NCI-H2081 (cell line): Measurements from ENCODE around the gene TMEM108.

Experiments
- DNase-seq, 2 experiments: peaks; one replicate each; lab custom pipeline; 2025; lab: John Stamatoyannopoulos, UW

The TMEM108 gene

DNA sequence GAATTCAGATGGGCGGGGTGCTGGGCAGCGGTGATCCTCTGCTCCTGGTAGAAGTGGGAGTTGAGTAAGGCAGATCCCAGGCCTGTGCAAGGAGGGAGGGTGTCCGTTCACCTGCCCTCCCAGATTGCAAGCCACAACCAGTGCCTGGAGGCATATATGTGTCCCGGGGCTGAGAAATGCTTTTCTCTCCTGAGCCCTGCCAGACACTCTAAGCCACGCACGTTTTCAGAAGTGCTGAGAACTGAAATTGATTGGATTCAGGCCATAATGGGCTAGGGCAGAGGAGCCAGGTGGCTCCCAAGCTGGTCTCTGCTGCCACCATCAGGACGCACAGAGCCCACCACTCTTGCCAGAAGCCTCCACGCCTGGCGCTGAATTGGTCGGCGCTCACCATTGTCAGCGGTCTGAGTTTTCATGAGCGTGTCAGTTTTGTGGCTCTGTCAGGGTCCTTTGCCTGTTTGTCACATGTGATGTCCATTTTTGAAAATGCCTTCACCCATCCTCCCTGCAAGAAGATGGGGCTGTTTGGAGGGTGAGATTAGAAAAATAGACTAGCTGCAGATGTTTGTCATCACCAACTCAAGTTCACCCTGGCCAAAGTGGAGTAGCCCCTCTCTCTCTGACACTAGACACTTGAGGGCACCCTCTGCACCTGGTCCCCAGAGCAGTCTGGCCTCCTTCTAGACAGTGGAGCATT lies 346.3 kb downstream of the TMEM108 start:
- peak; percentile 65 to 82 for DNase-seq

- DNase-seq: no peak
These were observed 348.7 kb downstream of the TMEM108 start for GRCh38 chr3:133386876-133387275.

DNA sequence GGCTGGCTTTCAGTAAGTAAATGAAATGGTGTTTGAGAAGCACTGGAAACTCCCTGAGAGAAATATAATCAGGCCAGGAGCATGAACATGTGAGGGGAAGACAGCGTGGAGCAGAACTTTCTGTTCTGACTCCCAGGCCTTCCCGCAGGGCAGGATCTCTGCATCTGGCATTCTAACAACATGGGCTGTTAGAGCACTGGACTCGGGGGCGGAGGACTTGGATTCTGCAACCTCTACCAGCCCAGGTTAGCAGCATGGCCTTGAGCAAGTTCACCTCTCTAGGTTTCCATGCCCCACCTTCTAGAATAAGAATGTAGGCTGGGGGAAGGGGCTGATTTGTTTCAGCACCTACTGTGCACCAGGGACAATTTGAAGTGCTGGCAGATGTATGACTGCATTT lies 349.1 kb downstream of the TMEM108 start:
- DNase-seq: no peak

DNA sequence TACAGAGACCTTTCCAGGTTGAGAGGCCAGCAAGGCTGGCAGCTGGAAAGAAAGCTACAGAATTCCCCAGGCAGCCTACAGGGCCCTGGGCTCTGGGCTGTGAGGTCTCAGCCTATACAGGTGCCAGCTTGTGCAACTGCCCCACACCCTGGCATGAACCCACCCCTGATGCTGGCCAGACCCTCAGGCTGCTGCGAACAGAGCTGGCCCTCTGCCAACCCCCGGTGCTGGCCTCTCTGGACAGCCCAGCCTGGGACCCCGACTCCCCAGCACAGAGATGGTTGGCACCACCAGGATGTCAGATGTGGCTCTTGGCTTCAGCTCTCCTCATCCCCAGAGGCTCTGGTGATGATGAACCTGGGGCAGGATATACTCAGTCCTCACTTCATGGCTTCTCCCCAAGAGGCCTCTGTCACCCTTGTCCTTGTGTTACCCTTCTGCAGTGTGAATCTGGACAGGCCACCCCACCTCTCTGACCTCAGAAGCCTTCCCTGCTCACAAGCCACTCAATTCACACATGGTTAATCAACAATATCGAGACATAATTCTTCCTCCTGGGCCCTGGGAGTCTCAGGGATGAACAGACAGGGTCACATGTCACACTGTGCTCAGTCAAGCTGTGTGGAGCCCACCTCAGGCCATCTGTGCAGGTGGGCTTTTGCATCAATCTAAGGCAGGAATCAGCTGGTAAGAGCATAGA lies 350.7 kb downstream of the TMEM108 start:
- DNase-seq: no peak

GRCh38 chr3:133390715-133391114 lies 352.5 kb downstream of the TMEM108 start:
- DNase-seq: no peak

GRCh38 chr3:133393204-133393603 lies 355.0 kb downstream of the TMEM108 start:
- DNase-seq: no peak

GRCh38 chr3:133393691-133394474 lies 355.7 kb downstream of the TMEM108 start:
- DNase-seq: no peak

DNA sequence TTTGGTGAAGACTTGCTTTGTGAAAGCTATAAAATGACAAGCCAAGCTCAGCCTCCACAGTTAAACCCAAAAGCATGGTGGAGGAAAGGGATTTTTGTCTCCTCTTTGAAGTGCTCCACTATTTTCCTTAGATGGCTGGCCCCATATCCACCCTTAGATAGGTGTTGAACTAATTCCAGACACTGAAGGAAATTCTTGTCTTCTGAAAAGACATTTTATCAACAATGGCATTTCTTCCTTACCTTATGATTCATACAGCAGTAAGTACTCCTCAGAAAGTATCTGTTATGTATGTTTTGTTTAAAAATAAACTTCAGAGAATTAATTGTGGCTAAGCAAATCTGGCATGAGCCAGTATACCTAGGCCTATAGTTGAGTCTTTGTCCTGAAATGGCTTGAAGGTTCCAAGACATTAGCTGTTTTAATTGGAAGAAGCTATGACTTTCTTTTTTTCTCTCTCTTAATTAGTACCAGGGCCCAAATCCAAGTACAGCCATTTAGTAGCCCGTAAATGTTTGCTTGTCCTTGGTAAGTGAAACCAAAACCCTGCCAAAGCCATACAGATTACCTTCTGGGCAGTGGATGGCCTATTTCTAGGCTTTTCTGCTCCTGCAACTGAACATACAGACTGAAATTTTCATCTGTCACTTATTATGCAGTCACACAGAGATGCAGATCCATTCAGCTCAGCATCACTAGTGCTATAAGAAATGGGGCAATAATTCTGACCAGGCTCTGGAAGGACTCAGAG lies 356.5 kb downstream of the TMEM108 start:
- no peak for DNase-seq

- DNase-seq: no peak
These were observed 358.7 kb downstream of the TMEM108 start for GRCh38 chr3:133396906-133397305.

DNA sequence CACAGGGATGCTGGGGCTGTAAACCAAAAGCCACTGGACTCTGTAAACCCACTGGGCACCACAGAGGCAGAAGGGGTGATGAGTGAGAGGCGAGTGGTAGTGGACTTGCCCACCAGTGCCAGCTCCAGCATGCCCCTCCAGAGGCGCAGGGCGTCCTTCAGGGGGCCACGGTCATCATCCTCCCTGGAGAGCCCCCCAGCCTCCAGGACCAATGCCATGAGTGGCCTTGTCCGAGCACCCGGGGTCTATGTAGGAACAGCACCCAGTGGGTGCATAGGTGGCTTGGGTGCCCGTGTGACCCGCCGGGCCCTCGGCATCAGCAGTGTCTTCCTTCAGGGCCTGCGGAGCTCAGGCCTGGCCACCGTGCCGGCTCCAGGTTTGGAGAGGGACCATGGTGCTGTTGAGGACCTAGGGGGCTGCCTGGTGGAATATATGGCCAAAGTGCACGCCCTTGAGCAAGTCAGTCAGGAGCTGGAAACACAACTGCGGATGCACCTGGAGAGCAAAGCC lies 361.9 kb downstream of the TMEM108 start, which contains the start of gene BFSP2:
TSS of gene BFSP2 (plus strand) at position 51 of the 510 bp plus-strand sequence. CDS start at position 79, 28 bp downstream.
- DNase-seq: no peak

- peak in 1 of 2 experiments; percentile 47 for DNase-seq
These were observed 363.4 kb downstream of the TMEM108 start for GRCh38 chr3:133401374-133402135.

DNA sequence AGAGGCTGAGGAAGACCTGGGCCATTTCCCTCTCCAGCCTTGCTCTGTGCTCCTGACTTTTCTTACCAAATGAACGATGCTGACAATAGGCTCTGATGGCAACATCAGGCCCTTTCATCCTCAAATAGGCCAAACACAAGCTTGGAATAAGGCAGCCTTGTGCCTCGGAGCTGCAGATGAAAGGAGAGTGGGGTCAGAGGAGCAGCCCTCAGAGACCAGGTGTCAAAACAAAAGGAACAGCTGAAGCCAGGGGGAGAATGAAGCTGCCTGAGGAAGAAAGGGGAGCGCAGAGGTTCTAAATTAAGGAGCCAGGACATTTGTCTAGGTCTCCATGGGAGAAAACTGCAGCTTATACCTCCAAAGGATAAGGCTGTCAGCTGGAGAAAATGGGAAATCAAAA lies 366.7 kb downstream of the TMEM108 start:
- no peak for DNase-seq

DNA sequence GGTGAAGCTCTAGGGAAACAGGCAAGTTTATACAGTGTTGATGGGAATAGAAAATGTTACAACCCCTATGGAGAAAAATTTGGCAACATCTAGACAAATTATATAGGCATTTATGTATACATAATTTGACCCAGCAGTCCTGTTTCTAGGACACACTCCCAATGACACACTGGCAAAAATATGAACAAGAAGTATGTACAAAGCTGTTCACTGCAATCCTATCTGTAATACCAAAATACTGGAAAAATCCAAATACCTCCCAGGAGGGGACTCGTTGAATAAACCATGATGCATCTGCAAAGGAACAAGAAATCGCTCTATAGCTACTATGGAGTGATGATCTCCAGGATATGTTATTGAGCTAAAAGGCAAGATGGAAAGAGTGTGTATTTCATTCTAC lies 370.2 kb downstream of the TMEM108 start:
- no peak for DNase-seq

DNA sequence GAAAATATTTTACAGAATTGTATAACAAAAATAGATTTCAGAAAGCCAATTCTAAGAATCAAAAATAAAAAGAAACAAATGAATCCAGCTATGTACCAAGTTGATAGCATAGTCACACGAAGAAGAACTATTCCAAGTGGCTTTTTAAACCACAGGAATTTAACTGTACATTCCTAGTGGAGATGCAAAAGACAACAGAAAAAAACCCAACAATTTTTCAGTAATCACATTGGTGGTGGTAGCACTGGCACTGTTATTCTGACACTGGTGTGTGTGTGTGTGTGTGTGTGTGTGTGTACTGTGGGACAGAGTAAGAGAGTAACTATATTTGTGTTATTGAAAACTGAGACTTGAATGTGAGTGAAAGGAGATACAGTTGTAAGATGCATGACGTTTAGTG lies 370.8 kb downstream of the TMEM108 start:
- DNase-seq: no peak

DNA sequence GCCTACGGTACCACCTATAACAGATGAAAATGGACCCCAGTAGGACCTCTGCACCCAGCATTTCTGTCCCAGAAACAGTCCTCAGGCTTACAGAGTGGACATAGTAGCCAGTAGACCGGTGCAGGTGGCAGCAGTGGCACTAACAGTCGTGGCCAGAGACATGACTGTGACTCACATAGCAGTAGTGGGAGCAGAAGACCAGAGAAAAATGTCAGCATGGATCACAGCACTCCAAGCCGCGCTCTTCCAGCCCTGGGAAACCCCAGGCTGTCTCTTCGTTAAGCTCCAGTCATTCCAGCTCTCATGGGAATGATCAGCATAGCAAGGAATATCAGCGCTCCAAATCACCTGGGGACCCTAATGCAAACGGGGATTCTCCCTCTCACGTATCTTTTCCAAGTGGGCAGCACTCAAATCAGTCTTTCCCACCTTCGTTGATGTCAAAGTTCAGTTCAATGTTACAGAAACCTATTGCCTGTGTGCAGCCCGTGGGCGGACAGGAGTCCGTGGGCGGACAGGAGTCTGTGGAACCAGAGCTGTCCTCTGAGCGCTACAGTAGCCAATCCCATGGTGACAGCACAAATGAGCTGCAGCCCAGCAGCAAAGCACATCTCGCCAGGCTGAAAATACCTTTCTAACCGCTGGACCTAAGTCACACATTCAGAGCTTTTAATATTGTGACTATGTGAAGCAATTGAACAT lies 372.2 kb downstream of the TMEM108 start:
- no peak for DNase-seq

DNA sequence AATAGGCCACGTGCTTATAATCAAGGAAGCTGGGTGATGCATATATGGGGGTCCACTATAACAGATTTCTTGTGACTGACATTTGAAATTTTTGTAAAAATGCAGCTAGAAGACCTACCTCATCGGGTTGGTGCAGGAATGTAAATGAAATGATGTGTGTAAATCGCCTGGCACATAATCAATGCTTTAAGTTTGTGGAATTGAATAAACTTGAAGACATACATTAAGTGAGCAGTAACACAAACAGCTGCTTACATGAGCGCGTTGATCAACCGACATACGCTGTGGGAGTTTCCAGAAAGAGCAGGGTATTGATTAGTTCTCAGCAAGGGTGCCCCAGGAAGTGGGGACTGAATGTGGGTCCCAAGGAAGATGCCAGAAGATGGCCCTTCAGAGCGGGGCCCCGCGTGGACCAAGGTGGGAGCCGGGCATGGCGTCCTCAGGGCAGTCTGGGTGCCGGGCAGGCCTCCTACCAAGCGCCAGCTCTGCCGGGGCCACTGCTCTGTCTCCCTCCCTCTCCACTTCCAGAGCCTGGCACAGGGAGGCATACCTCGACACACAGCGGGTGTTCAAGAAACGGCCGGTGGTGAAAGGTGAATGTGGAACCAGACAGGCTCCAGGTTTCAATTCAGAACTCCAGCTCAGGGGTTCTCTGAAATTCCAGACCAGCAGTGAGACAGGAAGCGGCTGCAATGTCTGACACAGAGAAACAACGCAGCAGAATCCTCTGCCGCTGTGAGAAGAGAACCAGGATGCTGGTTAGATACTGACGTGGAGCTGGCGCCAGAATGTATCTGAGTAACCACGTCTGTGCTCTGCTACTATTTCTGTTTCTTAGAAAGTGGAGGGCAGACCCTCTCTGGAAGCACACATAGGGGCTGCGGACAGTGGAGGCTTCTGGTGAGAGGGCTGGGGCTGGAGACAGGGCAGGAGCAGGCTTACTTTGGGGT lies 374.3 kb downstream of the TMEM108 start:
- DNase-seq: no peak

- peak in 1 of 2 experiments; percentile 37 for DNase-seq
These were observed 375.2 kb downstream of the TMEM108 start for GRCh38 chr3:133413161-133414020.

- no peak for DNase-seq
These were observed 375.8 kb downstream of the TMEM108 start for GRCh38 chr3:133414021-133414392.
